Hepatocyte (in vitro differentiated cells): ENCODE data around the gene SATB1.

Experiments used
- EZH2 ChIP-seq: fragments of 200-600 bp; sonication (generic); IDR thresholded peaks from 2 replicates; pipeline ENCODE4 v1.6.1; 2016; ENCODE audit warnings: antibody characterized with exemption, mild to moderate bottlenecking, borderline replicate concordance
- EZH2phosphoT487 ChIP-seq: fragments of 200-600 bp; sonication (generic); IDR thresholded peaks from one replicate; pipeline ENCODE4 v1.6.1; 2018; ENCODE audit warnings: antibody characterized with exemption, mild to moderate bottlenecking, low read depth, moderate library complexity; ENCODE audit not compliant: unreplicated experiment, severe bottlenecking
- TF ChIP-seq, protein P1 (sequence below): fragments of 200-600 bp; sonication (generic); IDR thresholded peaks from 2 replicates; pipeline ENCODE4 v1.5.1; 2016; ENCODE audit warnings: antibody characterized with exemption, mild to moderate bottlenecking; ENCODE audit not compliant: poor library complexity

DNA sequence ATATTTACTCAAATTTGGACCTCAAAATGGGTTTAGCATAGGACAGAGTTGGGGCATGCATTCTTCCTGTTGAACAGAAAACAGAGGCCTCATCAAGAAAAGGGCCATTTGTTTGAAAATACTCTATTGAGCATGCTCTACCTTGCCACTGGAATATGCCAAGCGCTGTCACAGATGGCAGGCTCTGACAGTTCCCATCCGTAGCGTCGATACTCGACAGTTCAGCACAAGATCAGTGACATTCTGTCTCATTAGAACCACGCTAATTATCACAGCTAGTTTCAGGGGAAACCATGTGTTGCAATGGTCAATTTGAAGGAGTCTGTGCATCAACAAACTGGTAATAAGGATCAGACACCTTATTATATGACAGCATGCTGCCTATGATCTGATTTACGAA lies 54.5 kb downstream of the SATB1 start:
- TF ChIP-seq, protein P1, sequence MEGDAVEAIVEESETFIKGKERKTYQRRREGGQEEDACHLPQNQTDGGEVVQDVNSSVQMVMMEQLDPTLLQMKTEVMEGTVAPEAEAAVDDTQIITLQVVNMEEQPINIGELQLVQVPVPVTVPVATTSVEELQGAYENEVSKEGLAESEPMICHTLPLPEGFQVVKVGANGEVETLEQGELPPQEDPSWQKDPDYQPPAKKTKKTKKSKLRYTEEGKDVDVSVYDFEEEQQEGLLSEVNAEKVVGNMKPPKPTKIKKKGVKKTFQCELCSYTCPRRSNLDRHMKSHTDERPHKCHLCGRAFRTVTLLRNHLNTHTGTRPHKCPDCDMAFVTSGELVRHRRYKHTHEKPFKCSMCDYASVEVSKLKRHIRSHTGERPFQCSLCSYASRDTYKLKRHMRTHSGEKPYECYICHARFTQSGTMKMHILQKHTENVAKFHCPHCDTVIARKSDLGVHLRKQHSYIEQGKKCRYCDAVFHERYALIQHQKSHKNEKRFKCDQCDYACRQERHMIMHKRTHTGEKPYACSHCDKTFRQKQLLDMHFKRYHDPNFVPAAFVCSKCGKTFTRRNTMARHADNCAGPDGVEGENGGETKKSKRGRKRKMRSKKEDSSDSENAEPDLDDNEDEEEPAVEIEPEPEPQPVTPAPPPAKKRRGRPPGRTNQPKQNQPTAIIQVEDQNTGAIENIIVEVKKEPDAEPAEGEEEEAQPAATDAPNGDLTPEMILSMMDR, result no peak
- no peak for TF ChIP-seq EZH2
- no peak for TF ChIP-seq EZH2phosphoT487
